Measurements from ENCODE around the gene PFAS. TPM values are rescaled to one million over a fixed set of nuclear protein-coding genes. Genes with fewer than 3 reads are reported as not detected.
A peak's percentile ranks its signal among the peaks of the same experiment; 100 is the strongest.

Gene PFAS
- total and polyA plus RNA-seq, 10 of the 15 experiments (the other 5 are each of a cell fraction or from before 2014, with no cell fraction given) = 13.9 to 122 (median 47.2) TPM

DNA sequence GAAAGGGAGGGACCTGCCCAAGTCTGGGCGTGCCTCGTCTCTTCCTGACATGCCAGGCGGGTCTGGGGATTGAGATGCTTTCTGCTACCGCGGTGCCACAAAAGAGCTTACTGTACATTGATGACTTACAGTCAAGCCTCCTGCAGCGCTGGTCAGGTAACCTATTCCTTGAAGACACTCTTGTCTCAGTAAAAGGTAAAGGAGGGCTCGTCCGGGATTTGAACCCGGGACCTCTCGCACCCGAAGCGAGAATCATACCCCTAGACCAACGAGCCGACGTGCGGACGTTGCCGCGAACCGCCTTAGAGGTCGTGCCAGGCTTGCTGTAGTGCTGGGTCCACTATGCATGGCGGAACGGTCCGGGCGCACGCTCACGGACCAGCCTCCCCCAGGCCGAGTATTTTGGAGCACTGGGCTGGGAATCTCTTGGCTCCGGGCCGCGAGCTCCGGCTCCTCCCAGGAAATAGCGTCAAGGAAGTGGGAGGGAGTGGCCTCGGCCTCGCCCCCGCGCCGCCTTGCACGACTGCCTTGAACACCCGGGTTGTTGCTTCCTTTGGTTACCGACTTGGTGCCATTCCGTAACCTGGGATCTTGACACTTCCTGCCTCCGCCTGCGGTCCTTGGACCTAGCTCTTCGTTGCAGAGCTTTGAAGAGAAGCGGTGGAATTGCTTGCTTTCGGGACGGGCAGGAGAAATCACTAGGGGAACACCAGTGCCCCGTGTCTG is 26.3 kb upstream of the PFAS start (continued):
- TF ChIP-seq, protein P1, sequence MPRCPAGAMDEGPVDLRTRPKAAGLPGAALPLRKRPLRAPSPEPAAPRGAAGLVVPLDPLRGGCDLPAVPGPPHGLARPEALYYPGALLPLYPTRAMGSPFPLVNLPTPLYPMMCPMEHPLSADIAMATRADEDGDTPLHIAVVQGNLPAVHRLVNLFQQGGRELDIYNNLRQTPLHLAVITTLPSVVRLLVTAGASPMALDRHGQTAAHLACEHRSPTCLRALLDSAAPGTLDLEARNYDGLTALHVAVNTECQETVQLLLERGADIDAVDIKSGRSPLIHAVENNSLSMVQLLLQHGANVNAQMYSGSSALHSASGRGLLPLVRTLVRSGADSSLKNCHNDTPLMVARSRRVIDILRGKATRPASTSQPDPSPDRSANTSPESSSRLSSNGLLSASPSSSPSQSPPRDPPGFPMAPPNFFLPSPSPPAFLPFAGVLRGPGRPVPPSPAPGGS (IDR thresholded peaks at IDR 0.05; ENCODE audit: borderline replicate concordance, insufficient read depth, low read depth, low read length, poor library complexity, severe bottlenecking) = no peak
- TF ChIP-seq ZNF384 (IDR thresholded peaks at IDR 0.05; ENCODE audit: borderline replicate concordance, low read depth, low read length) (no peak), GATAD2B (conservative IDR thresholded peaks at IDR 0.05; ENCODE audit: low read depth) (peak; percentile 42; the same call in 1 of the 2 replicates), MTA2 (IDR thresholded peaks at IDR 0.05; ENCODE audit: low read depth) (0 out of 2 replicates have a peak, but pooled peaks have one; percentile 26), TCF12 (IDR thresholded peaks at IDR 0.05; ENCODE audit: low read depth, low read length) (no peak), ZNF207 (IDR thresholded peaks at IDR 0.05; ENCODE audit: borderline replicate concordance) (peak; percentile 29), CREM (IDR thresholded peaks at IDR 0.05; ENCODE audit: low read depth) (peak; percentile 72; the same call in 1 of the 2 replicates), ZBED1 (IDR thresholded peaks at IDR 0.05; ENCODE audit: borderline replicate concordance) (no peak), MXI1 (IDR thresholded peaks at IDR 0.05; ENCODE audit: low read depth, low read length) (peak; percentile 76; the same call in 1 of the 2 replicates), NBN (IDR thresholded peaks at IDR 0.05) (peak; percentile 21; the same call in 1 of the 2 replicates), CEBPZ (IDR thresholded peaks at IDR 0.05; ENCODE audit: low read depth, low read length) (no peak), POLR2AphosphoS5 (IDR thresholded peaks at IDR 0.05; ENCODE audit: low read length) (peak; percentile 73), EZH2 (IDR thresholded peaks at IDR 0.05; ENCODE audit: borderline replicate concordance, control insufficient read depth, low read depth, low read length) (no peak), PKNOX1 (IDR thresholded peaks at IDR 0.05) (no peak), PAX8 (IDR thresholded peaks at IDR 0.05) (no peak), SMAD5 (IDR thresholded peaks at IDR 0.05; ENCODE audit: low read depth) (peak; percentile 70), NFYB (IDR thresholded peaks at IDR 0.05; ENCODE audit: insufficient read depth, low read depth, low read length) (no peak), RUNX3 (IDR thresholded peaks at IDR 0.05; ENCODE audit: low read length) (no peak; the same call in 1 of the 2 replicates), NRF1 (conservative IDR thresholded peaks at IDR 0.05; ENCODE audit: low read depth, low read length) (no peak), CHD4 (IDR thresholded peaks at IDR 0.05) (no peak)
- TF ChIP-seq, protein P2, sequence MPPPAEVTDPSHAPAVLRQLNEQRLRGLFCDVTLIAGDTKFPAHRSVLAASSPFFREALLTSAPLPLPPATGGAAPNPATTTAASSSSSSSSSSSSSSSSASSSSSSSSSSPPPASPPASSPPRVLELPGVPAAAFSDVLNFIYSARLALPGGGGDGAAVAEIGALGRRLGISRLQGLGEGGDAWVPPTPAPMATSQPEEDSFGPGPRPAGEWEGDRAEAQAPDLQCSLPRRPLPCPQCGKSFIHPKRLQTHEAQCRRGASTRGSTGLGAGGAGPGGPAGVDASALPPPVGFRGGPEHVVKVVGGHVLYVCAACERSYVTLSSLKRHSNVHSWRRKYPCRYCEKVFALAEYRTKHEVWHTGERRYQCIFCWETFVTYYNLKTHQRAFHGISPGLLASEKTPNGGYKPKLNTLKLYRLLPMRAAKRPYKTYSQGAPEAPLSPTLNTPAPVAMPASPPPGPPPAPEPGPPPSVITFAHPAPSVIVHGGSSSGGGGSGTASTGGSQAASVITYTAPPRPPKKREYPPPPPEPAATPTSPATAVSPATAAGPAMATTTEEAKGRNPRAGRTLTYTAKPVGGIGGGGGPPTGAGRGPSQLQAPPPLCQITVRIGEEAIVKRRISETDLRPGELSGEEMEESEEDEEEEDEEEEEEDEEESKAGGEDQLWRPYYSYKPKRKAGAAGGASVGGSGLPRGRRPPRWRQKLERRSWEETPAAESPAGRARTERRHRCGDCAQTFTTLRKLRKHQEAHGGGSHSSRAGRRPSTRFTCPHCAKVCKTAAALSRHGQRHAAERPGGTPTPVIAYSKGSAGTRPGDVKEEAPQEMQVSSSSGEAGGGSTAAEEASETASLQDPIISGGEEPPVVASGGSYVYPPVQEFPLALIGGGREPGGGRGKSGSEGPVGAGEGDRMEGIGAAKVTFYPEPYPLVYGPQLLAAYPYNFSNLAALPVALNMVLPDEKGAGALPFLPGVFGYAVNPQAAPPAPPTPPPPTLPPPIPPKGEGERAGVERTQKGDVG (CRISPR knock-in tag; IDR thresholded peaks at IDR 0.05) = no peak

Data from GM12878 (cell line).